ENCODE measurements around the gene CFAP46.

Gene CFAP46

DNA sequence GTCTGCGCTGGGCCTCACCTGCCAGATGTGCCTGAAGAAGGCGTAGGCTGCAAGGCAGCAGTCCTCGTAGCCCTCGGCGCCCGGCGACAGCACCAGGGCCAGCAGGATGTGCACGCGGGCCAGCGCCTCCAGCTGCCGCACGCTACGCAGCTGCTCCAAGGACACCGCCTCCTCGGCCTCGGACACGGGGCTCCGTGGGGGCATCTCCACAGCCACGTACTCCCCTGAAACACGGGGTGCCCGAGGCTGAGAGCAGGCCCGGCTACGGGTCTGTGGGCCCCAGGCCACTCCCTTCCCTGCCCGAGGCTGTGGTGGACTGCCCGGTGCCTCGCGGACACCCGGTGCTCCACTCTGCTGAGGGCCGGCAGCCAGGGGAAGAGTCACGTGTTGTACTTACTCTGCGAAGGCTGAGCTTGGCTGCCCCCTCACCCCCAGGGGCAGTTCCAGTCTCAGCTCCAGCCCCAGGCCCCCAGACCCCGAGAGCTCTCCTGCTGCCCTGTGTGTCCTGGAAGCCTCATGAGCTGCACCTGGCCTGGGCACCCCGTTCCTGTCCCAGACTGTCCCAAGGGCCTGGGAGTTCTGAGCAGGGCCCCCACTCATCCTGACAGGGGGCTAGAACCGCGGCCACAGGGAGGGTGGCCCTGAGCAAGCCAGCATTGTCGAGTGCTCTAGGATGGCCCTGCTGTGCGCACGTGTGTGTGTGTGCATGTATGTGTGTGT, 62.8 kb downstream of the CFAP46 start:
- DNase-seq = no peak

DNA sequence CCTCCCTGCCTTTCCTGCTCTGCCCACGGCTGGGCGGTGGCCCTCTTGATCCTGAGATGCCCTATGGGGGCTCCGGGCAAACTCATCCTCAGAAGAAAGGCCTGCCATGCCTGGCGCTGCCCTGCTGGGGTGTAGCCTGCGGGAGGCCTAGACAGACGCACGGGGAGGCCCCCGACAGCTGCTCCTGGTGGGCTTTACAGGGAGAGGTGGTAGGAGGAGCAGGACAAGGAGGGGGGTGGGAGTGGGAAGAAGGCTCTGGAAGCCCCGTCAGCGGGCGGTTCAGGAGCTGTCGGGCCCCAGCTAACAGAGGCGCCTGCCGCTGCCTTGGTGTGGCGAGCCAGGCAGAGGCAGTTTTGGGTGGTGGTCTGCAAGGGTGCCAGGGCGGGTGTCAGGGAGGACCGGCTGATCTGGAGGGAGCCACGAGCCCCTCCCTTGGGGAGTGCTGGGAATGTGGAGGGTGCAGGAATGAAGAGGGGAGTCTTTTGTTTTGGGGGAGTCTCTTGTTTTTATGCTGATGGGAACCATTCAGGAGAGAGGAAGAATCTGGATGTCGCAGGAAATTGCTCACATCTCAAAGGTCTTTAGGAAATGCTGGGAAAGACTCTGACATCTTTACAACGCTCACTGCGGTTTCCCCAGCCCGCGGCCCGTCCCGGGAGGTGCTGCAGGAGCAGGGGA, 63.5 kb downstream of the CFAP46 start:
- no peak for DNase-seq

DNA sequence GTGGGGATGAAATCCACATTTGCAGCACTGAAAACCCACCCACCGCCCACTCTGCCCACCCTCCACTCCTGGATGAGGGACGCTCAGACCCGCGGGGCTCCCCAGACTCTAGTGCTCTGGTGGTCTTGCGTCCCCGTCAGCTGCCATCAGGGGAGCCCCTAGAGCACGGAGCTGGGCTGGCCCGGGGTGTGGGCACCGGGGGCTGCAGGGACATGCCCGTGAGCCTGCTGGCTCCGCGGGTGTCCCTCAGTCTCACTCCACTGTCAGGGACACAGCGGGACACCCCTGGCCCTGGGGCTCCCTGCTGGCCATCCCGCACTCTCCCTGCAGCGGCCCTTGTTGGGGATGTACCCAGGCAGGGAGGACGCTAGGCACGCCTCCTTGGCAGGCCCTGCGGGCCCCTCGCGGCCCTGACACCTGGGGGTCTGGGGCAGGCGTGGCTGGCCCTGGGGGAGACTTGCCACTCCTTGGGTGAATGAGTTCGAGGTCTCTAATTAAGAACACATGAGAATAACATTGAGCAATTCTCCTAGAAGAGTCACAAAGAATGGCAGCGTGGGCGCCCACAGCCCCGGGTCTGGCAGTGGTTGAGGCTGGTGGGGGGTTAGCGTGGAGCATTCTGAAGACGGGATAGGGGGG, 64.2 kb downstream of the CFAP46 start:
- no peak for DNase-seq

DNA sequence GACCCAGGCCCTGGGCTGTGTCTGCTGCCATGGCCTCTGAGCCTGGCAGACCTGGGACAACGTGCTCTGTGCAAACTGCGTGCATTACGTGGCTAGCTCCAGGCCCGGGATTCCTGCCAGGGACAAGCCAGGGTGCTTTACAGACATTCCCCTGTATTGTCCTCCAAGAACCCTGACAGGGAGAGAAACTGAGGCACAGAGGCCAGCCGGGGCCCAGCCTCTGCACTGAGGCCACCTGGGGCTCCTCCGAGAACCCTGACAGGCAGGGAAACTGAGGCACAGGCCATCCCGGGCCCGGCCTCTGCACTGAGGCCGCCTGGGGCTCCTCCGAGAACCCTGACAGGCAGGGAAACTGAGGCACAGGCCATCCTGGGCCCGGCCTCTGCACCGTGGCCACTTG, 64.9 kb downstream of the CFAP46 start:
- no peak for DNase-seq

DNA sequence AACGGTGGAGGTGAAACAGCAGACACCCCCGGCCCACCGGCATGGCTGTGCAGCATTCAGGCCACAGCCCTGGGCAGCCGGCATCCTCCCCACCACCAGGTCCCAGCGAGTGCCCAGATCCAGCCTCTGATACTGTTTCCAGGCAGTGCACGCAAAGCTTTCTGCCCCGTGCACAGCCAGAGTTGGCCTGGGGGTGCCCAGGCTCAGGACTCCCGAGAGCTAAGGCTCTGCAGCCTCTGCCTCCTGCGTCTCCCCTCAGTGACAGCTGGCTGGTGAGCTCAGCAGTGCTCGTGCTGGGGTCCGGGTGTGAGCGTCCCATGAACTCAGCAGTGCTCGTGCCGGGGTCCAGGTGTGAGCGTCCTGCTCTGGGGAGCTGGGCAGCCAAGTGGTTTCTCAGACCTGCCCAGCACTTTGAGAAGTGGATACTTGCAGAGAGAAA, 65.4 kb downstream of the CFAP46 start:
- DNase-seq = no peak

DNA sequence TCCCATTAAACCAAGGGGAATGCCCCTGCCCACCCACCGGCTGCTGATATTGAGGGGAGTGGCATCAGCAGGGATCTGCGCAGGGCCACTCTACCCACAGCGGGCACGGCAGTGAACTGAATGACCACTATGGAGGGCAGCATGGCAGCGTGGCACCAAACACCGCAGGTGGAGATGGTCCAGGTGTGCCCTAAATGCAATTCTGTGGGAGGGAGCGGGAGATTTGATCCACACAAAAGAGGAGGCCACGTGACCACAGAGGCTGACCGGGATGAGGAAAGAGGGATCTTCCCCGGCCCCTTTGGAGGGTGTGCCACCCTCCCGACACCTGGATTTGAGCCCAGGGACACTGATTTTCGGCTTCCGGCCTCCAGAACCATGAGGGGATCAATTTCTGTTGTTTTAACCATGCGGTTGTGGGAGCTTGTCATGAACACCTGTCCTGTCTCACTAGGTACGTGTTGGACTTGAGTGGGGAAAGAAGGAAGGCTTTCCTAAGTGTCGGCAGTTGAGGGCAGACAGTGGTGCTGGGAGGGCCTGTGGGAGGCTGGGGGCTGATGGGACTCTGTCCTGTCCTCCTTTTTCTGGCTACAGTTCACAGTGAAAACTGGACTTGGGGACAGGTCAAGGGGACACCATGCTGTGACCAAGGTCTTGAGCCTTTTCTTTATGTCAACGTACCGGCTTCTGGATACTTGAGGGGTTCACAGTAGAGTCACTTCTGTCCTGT, 66.1 kb downstream of the CFAP46 start:
- no peak for DNase-seq

DNA sequence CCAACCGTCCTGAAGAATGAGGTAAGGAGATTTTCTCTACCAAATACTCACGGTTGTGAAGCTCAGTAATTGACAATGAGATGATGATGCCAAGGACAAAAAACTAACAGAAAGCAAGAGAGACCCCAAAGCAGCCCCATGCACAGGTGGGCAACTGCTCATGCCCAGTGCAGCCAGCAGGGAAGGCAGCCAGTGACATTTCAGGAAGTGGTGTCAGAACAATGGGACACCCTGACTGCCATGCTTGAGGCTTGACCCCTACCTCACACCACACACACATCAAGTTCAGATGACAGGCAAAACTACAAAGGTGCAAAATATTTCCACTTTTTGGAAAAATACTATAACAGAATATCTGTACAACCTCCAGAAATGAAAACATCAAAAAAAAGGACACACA, 66.9 kb downstream of the CFAP46 start:
- DNase-seq = no peak

DNA sequence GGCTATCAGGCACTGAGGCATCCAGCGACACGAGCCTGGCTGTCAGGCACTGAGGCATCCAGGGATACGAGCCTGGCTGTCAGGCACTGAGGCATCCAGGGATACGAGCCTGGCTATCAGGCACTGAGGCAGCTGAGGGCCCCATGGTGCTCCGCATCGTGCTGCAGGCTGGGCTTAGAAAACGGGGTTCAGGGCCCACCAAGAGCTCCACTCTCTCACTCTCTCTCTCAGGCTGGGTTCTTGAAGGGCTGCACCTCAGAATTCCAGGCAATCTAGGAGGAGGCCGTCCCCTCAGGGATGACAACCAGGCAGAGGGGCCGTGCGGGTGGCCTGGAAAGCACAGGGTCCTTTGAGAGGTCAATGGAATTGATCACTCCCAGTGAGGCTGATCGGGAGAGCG, 69.0 kb downstream of the CFAP46 start:
- no peak for DNase-seq

DNA sequence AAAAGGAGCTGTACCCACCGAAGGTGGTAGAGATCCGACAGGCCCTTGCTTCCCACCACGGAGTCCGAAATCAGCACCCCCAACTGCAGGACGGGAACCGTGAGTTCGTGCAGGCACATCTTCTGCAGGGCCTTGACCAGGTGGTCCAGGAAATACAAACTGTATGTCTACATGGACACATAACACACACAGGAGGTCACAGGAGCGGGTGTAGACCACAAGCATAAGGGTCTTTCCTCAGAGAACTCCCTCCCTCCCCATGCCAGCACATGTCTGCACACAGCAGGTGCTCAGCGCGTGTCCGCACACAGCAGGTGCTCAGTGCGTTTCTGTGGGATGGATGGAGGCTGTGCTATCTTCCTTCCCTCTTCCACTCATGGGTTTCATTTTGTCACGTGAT, 69.7 kb downstream of the CFAP46 start:
- no peak for DNase-seq

DNA sequence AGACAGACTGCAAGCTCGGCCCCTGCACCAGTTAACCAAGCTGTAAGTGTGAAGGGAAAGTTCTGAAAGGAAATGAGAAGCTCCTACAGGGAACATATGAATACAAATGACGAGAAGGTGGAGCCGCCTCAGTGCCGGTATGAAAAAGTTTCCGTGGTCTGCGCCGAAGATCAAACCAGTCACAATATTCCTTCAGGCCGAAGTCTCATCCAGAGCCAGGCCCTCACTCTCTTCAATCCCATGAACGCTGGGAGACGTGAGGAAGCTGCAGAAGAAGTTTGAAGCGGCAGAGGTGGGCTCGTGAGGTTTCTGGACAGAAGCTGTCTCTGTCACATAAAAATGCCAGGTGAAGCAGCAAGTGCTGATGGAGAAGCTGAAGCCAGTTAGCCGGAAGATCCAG, 71.9 kb downstream of the CFAP46 start:
- DNase-seq = no peak

DNA sequence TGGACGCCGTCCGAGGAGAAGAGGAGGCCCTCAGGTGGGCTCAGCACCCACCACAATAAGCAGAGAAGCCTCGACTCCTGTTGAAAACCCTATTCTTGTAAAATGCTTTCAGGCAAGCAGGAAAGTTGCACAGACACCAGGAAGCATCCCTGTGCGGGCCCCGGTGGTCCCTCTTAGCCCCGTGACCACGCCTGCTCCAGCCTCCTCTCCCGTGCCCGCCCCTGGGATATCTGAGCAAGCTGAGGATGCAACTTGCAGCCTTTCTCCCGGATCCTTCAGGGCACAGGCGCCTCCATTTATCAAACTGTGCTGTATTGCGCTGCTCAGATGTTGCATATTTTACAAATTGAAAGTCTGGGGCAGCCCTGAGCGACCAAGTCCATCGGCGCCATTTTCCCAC, 72.7 kb downstream of the CFAP46 start:
- DNase-seq = no peak

DNA sequence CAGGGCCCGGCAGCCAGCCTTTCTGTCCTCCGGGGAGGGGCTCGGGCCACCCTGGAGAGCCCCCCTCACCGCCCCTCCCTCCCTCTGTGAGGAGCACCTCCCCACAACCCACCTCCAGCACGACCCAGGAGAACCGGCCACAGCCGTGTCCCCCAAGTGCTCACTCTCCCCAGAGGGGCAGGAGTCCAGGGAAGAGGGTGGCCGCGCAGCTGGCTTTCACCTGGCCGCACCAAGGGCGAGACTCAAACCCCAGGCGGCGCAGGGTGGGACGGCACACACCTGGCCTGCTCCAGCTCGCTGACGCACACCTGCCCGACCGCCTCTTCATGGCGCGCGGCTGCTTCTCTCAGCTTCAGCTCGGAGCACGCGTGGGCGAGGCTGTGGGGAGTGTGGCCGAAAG, 73.4 kb downstream of the CFAP46 start:
- DNase-seq = no peak

DNA sequence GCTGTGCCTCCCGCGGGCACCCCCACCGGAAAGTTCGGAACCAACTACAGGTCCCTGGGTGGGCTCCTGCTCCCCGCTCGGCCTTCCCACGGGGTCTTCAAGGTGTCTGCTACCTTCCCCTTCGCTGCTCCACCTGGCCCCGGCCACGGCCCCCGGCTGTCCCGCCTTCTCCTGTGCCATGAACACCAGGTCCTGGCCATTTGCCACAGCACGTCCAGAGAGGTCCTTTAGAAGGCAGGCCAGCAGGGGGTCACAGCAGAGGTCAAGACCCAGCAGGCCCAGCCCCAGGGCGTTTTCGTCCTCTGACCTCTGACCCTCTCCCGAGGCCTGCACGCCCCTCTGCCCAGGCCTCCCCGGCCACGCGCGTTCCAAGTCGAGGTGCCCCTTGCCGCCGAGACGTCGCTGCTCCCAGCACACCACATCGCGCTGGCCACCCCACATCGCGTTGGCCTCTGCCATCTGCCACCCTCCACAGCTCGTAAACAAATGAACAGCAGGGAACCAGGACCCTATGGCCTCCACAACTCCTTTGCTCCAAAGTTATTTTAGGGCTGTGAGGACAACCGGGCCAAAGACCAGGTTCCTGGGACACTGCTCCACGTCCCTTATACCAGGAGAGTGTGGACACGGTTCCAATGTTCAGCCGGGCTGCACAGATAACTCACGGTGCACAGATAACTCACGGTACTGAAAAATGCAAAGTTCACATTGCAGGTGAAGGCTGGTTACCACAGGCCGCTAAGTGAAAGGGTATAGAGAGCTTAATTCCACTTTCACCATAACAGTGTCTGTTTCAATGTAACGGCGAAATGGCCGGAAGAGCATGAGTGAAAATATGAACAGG, 74.3 kb downstream of the CFAP46 start:
- no peak for DNase-seq

DNA sequence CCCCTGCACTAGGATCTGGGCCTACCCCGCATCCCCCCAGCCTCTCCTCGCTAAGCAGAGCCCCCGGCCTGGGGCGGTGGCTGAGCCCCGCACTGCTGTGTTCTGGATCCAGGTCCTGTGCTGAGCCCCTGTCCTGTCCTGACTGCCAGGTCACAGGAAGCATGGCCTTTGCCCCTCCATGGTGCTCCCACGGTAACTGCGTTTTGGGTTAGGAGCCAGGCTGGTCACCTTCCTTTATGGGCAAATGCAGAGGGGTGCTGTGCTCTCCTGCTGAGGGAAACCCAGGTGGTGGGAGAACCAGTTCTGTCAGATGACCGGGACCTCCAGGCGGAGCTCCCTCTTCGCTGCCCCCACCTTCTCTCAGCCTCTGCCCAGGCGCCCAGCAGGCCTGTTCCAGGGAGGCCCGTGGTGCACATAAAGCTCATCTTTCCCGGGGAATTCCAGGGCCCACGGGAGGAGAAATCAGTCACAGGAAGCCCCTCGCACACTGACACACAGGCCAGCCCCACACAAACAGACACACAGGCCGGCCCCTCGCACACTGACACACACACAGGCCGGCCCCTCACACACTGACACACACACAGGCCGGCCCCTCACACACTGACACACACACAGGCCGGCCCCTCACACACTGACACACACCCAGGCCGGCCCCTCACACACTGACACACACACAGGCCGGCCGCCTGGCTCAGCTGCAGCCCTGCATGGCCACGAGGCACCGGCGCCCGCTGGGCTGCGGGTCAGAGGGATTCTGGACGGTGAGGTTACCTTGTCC, 75.6 kb downstream of the CFAP46 start:
- no peak for DNase-seq

DNA sequence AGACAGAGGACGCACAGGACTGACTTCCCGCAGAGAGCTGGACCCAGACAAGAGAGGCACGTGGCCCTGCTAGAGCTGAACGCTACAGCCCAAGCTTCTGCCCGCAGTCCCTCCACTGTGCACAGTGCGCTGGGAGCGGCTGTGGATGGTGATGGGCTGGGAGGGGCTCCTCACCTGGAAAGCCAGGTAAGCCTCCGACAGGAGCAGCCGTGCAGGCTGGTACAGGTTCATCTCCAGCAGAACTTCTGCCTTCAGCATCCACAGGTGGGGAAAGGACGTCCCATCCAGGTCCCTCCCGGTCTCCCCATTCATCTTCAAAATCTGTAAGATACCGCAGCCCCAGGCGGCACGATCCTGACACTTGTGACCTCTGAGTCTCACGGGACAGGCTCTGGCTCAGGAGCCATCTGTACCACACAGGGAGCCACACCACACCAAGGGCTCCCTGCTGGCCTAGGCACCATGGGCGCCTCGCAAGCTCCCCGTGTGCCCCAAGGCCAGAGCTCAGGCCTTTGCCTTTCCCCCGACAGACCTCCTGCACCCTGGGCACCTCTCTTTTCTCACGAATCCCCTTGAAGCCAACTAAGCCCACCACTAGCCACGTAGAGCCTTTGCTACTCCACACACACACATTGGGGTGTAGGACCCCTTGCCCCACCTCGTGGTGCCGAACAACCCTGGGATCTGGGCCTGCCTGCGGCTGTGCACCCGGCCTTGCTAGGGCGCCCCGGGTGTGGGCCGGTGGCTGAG, 76.3 kb downstream of the CFAP46 start:
- no peak for DNase-seq

DNA sequence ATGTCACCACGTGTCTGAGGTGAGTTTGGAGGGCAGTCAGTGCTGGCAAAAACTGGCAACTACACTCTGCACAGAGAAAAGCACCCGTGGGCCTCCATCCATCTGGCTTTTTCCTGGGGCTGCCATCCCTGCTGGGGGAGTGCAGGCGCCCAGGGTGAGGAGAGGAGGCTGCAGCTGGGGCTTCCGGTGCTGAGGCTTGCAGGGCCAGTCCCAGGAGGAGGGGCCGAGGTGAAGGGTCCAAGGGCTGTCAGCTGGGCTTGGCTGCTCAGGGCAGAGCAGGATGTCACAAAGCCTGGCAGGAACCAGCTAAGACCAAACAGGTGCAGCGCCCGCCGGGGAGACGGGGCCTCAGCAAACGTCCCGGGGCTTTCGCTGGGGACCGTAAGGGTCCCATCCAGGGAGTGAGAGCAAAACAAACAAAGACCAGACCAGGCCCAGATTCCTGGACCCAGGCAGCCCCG, 77.2 kb downstream of the CFAP46 start:
- DNase-seq = no peak

DNA sequence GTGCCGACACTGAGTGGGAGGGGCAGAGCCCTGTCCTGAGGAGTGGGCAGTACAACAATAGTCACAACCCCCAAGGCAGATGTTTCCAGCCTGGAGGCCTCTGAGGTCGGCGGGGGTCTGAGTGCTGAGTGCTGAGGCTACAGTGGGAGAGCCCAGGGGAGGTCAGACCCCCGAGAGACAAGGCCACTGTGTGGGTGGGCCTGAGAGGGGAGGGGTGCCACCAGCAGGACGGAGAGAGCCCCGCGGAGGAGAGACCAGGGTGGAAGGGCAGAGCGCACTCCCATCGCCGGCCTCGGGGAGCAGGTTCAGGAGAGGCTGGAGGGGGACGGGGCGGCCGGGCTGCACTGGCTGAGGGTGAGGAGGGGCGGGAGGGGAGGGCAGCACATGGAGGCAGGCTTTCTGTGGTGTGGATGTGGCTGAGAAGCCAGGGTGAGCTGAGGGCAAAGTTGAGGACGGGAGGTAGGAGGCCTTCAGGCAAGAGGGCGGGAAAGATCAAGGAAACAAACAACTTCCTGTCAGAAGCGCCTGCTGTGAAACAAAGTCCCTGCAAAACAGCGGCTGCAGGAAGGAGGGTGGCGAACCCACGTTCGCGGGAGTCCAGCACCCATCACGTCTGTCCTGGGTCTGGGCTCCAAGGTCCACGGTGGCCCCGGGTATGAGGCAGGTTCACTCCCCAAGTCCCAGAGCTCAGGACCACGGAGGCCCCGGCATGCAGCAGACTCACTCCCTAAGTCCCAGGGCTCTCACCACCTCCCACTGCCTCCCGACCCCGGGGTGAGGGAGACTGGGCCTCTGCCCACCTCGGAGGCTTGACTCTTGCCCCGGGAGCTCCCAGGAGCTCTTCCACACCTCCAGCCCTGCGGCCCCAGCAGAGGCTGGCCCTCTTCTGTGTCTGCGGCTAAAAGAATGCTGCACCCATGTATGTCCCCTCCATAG, 79.6 kb downstream of the CFAP46 start:
- no peak for DNase-seq

DNA sequence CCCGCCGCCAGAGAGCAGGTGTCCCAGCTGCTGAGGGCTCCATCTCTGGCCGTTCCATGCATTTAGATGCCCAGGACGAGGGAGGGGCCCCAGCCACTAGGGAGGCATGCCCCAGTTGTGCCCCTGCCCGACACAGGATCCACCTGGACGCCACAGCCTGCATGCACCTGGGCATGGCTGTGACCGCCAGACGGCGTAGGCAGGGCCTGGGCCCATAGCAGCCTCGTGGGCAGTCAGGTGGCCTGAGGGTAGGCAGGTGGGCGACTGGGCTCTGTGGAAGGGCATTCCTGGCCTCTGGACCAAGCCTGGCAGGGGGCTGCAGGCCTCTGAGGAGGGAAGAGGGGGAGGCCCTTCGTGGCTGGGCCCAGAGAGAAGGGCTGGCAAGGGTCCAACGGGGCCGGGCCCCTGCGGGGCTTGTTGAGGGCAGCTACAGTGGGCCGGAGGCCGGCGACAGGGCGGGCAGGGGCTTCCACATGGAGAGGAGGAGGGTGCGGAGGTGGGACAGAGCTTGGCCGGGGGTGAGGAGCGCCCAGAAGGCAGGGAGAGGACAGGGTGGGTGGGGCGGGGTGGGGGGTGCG, 80.4 kb downstream of the CFAP46 start:
- no peak for DNase-seq

DNA sequence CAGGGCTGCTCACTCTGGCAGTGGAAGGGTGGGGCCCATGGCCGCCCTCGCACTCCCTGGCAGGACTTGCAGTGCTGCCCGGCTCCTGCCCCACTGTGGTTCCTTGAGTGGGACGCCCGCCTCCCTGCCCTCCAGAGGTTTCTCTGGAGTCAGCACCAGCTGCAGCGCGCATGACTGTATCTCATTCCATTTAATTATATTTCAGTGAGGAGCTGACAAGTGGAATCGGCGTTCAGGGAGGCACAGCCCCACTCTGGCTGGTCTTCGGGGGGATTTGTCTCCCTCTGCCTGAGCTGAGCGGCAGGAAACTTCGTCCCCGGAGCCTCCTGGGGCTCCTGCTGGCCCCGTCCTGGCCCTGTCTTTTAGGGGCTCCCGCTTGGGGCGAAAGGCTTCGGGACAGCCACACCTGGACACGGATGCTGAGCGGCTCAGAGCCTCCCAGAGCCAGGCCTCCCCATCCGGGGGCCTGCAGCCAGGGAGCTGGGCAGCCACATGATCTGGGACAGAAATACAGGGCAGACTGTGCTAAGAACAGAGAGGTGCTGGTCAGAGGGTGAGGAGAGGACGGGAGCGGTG, 81.2 kb downstream of the CFAP46 start:
- DNase-seq = no peak

All from NCI-H187 (cell line).